ENCODE data around the gene BLM. TPM values are rescaled to one million over a fixed set of nuclear protein-coding genes. Genes with fewer than 3 reads are reported as not detected.

The BLM gene
- total RNA-seq, 1 donor from 2014 or later = 5.6 TPM

- Histone ChIP-seq H3K36me3 (ENCODE audit: control insufficient read depth, insufficient read depth, low read length) (no peaks in the 10 kb centered on the region), H3K27me3 (ENCODE audit: control insufficient read depth, insufficient read depth, low read length) (no peaks in the 10 kb centered on the region), H3K4me3 (ENCODE audit: low read depth, low read length) (no peak overlapping the region)
- DNase-seq (ENCODE audit: low read depth) = no peak
- no peak for TF ChIP-seq CTCF (IDR thresholded peaks at IDR 0.05; ENCODE audit: insufficient read depth, low read length, poor library complexity, severe bottlenecking)
Observed at GRCh38 chr15:90826886-90827435, 109.8 kb downstream of the BLM start.

- Histone ChIP-seq H3K4me3 (ENCODE audit: low read depth, low read length) (no peak overlapping the region), H3K36me3 (ENCODE audit: control insufficient read depth, insufficient read depth, low read length) (no peaks in the 10 kb centered on the region), H3K27me3 (ENCODE audit: control insufficient read depth, insufficient read depth, low read length) (no peaks in the 10 kb centered on the region)
- no peak for DNase-seq (ENCODE audit: low read depth)
- no peak for TF ChIP-seq CTCF (IDR thresholded peaks at IDR 0.05; ENCODE audit: insufficient read depth, low read length, poor library complexity, severe bottlenecking)
Observed at GRCh38 chr15:90828111-90828510, 111.0 kb downstream of the BLM start.

GRCh38 chr15:90829126-90829525 lies 112.0 kb downstream of the BLM start:
- Histone ChIP-seq H3K4me3 (ENCODE audit: low read depth, low read length) (no peak overlapping the region), H3K36me3 (ENCODE audit: control insufficient read depth, insufficient read depth, low read length) (no peaks in the 10 kb centered on the region), H3K27me3 (ENCODE audit: control insufficient read depth, insufficient read depth, low read length) (no peaks in the 10 kb centered on the region)
- no peak for TF ChIP-seq CTCF (IDR thresholded peaks at IDR 0.05; ENCODE audit: insufficient read depth, low read length, poor library complexity, severe bottlenecking)
- DNase-seq (ENCODE audit: low read depth) = no peak

GRCh38 chr15:90829942-90830440 lies 112.8 kb downstream of the BLM start:
- no peak for DNase-seq (ENCODE audit: low read depth)
- no peak for TF ChIP-seq CTCF (IDR thresholded peaks at IDR 0.05; ENCODE audit: insufficient read depth, low read length, poor library complexity, severe bottlenecking)

GRCh38 chr15:90834626-90835025 lies 117.5 kb downstream of the BLM start:
- Histone ChIP-seq H3K36me3 (ENCODE audit: control insufficient read depth, insufficient read depth, low read length) (no peaks in the 10 kb centered on the region), H3K27me3 (ENCODE audit: control insufficient read depth, insufficient read depth, low read length) (no peaks in the 10 kb centered on the region), H3K4me3 (ENCODE audit: low read depth, low read length) (no peak overlapping the region)
- no peak for DNase-seq (ENCODE audit: low read depth)
- TF ChIP-seq CTCF (IDR thresholded peaks at IDR 0.05; ENCODE audit: insufficient read depth, low read length, poor library complexity, severe bottlenecking) = no peak

More at GRCh38 chr15:90829942-90830440, 112.8 kb downstream of the BLM start:
- H3K4me3 ChIP-seq (ENCODE audit: low read depth, low read length) = no peak overlapping the region
- H3K27me3 ChIP-seq (ENCODE audit: control insufficient read depth, insufficient read depth, low read length) = no peaks in the 10 kb centered on the region
- no peaks in the 10 kb centered on the region for H3K36me3 ChIP-seq (ENCODE audit: control insufficient read depth, insufficient read depth, low read length)

- H3K36me3 ChIP-seq (ENCODE audit: control insufficient read depth, insufficient read depth, low read length) = no peaks in the 10 kb centered on the region
- H3K4me3 ChIP-seq (ENCODE audit: low read depth, low read length) = no peak overlapping the region
- TF ChIP-seq CTCF (IDR thresholded peaks at IDR 0.05; ENCODE audit: insufficient read depth, low read length, poor library complexity, severe bottlenecking) = no peak
- no peaks in the 10 kb centered on the region for H3K27me3 ChIP-seq (ENCODE audit: control insufficient read depth, insufficient read depth, low read length)
- peak; percentile 49 for DNase-seq (ENCODE audit: low read depth)
Observed at GRCh38 chr15:90836296-90836871, 119.2 kb downstream of the BLM start.

Data from kidney epithelial cell (primary cell).